SIG-M5 treated with dmso at 0.1 percent for 504 hours (cell line): ENCODE results near the gene LDLRAD4.

Experiments used
- DNase-seq: peaks from one replicate; lab custom pipeline; 2025; ENCODE audit not compliant: unreplicated experiment; lab: John Stamatoyannopoulos, UW

Gene LDLRAD4

GRCh38 chr18:13302457-13303225, 84.1 kb downstream of the LDLRAD4 start:
- no peak for DNase-seq

- no peak for DNase-seq
Observed at GRCh38 chr18:13303756-13304364, 85.3 kb downstream of the LDLRAD4 start.

GRCh38 chr18:13305301-13305700, 86.7 kb downstream of the LDLRAD4 start:
- DNase-seq: no peak

- DNase-seq: no peak
Observed at GRCh38 chr18:13306583-13306982, 88.0 kb downstream of the LDLRAD4 start.

- DNase-seq: no peak
Observed at GRCh38 chr18:13308369-13308768, 89.8 kb downstream of the LDLRAD4 start.

GRCh38 chr18:13309031-13309747, 90.6 kb downstream of the LDLRAD4 start:
- DNase-seq: no peak

- no peak for DNase-seq
Observed at GRCh38 chr18:13309748-13310670, 91.4 kb downstream of the LDLRAD4 start.

GRCh38 chr18:13311193-13311592, 92.6 kb downstream of the LDLRAD4 start:
- DNase-seq: no peak

GRCh38 chr18:13312515-13312914, 94.0 kb downstream of the LDLRAD4 start:
- DNase-seq: no peak

- no peak for DNase-seq
Observed at GRCh38 chr18:13313006-13313686, 94.6 kb downstream of the LDLRAD4 start.

GRCh38 chr18:13315000-13315399, 96.4 kb downstream of the LDLRAD4 start:
- no peak for DNase-seq

GRCh38 chr18:13316063-13316462, 97.5 kb downstream of the LDLRAD4 start:
- no peak for DNase-seq

GRCh38 chr18:13317801-13318200, 99.2 kb downstream of the LDLRAD4 start:
- DNase-seq: no peak

GRCh38 chr18:13318731-13319501, 100.4 kb downstream of the LDLRAD4 start:
- no peak for DNase-seq

GRCh38 chr18:13319629-13320028, 101.1 kb downstream of the LDLRAD4 start:
- no peak for DNase-seq

- no peak for DNase-seq
Observed at GRCh38 chr18:13320096-13320495, 101.5 kb downstream of the LDLRAD4 start.

GRCh38 chr18:13320891-13321425, 102.4 kb downstream of the LDLRAD4 start:
- DNase-seq: no peak

GRCh38 chr18:13321923-13322322, 103.4 kb downstream of the LDLRAD4 start:
- no peak for DNase-seq

- DNase-seq: no peak
Observed at GRCh38 chr18:13323186-13323585, 104.6 kb downstream of the LDLRAD4 start.
